ENCODE data around the gene PYGL. TPM values are rescaled to one million over a fixed set of nuclear protein-coding genes. Genes with fewer than 3 reads are reported as not detected.

The PYGL gene
- total and polyA plus RNA-seq, 10 of the 15 experiments (the other 5 are each of a cell fraction or from before 2014, with no cell fraction given), result 0.05 to 1.4 (median 0.79) TPM

DNA sequence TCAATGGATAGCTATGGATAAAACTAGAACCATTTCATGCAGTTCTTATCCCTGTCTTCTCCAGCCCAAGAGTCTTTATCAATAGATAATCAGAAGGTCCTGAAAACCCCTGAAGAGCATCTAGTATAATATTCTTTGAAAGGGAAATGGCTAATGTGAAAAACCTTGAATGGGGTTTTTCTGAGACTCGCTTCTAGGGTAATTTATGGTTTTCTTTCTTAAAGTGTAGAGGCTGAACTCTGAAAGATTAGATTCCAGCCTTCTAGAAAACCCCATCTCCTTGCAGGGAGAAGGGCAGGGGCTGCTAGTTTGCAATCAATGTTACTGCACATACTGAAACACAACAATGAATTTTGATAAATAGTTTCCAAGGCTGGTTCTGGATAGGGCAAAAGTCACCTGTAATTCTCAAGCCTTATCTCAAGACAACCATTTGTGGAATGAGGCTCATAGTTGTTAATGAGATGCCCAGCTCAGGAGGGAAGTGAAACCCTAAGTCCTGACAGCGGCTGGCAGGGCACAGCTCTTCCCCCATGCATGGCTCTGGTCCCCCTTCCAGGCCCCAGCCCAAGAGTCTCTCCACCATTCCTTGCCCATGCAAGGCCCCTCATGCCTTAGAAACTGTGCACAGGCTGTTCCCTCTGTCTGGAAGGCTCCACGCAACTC is 33.7 kb upstream of the PYGL start:
- BruUV-seq (replicated peaks), result no TSS peak
- in situ Hi-C loops (cut with MboI), result no loop called here
- RAD21 ChIA-PET (ENCODE audit: unreplicated experiment), result no interaction called here
- Histone ChIP-seq H4K20me1 (ENCODE audit: control insufficient read depth, insufficient read depth) (no peaks in the 10 kb centered on the region), H2AFZ (ENCODE audit: control insufficient read depth, low read depth, low read length) (no peak overlapping the region), H3K4me3 (no peak overlapping the region), H3K79me2 (ENCODE audit: control insufficient read depth, insufficient read depth, low read length) (no peaks in the 10 kb centered on the region), H3K9me3 (replicated peaks; ENCODE audit: control insufficient read depth, insufficient read depth, low read length) (no peaks in the 10 kb centered on the region), H3K9ac (ENCODE audit: control insufficient read depth, insufficient read depth, low read length) (no peak overlapping the region), H3K4me1 (ENCODE audit: control insufficient read depth, insufficient read depth, low read length) (peaks cover 23% of the 10 kb centered on the region), H3K27me3 (replicated peaks in 1 of 2; ENCODE audit: control insufficient read depth in 2 of 2, insufficient read depth in 2 of 2, low read length in 1 of 2) (peaks cover 0 to under 1% of the 10 kb centered on the region in 2 experiments; a peak in 2 of 4 replicates), H3K27ac (ENCODE audit: control insufficient read depth, insufficient read depth) (no peak overlapping the region), H3K36me3 (ENCODE audit: control insufficient read depth in 2 of 2, insufficient read depth in 2 of 2, low read length in 1 of 2) (no peaks in the 10 kb centered on the region), H3K4me2 (ENCODE audit: control insufficient read depth, insufficient read depth) (peak overlapping the region; percentile 20; the same call in 1 of the 2 replicates)
- ATAC-seq (peak; percentile 87), FAIRE-seq (no peak), DNase-seq (ENCODE audit: low read depth, low spot score) (peak; percentile 16)
- intact Hi-C loops (cut with micrococcal nuclease; ENCODE audit: unreplicated experiment), result no loop called here
- SMC1A ChIA-PET (ENCODE audit: uncharacterized antibody, unreplicated experiment), result interaction anchor here (1.6 kb wide), 1 partner anchor 118 kb away, joined by 4 read pairs; no protein-coding TSS in a partner anchor
- WGBS (ENCODE audit: insufficient coverage, insufficient replicate concordance, low lambda C conversion rate, missing lambda C conversion rate), result 35% methylated on average over 3 of the region's 3 CpGs
- CTCF ChIA-PET, result interaction anchor here (1.1 kb wide), 1 partner anchor 10 kb away, joined by 3 read pairs; no protein-coding TSS in a partner anchor
- TF ChIP-seq, protein P1, sequence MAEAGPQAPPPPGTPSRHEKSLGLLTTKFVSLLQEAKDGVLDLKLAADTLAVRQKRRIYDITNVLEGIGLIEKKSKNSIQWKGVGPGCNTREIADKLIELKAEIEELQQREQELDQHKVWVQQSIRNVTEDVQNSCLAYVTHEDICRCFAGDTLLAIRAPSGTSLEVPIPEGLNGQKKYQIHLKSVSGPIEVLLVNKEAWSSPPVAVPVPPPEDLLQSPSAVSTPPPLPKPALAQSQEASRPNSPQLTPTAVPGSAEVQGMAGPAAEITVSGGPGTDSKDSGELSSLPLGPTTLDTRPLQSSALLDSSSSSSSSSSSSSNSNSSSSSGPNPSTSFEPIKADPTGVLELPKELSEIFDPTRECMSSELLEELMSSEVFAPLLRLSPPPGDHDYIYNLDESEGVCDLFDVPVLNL (IDR thresholded peaks at IDR 0.05; ENCODE audit: low read depth, low read length), result no peak
- peak; percentile 88 for TF ChIP-seq SPI1 (IDR thresholded peaks at IDR 0.05; ENCODE audit: borderline replicate concordance, insufficient read depth, low read depth, low read length)
- POLR2A ChIA-PET, result no interaction called here

DNA sequence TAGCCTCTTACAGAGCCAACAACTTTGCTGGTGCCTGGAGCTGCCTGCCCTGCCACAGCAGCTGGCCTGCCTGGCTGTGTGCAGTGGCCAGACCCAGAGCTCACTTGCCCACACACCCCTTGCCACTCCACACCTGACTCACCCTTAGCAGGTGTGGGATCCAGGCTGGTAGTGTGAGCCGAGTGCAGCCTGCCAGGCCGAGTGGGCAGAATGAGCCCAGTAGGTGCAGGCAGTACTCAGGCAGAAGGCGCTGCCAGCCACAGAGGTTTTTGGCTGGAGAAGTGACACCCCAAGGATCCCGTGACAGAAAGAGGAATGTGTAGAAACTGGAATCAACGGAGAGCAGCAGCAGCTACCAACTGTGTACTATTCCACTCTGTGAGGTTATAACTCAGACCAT is 29.8 kb upstream of the PYGL start:
- intact Hi-C loops (cut with micrococcal nuclease; ENCODE audit: unreplicated experiment), result no loop called here
- H3K9ac ChIP-seq (ENCODE audit: control insufficient read depth, insufficient read depth, low read length), result no peak overlapping the region
- FAIRE-seq (no peak), DNase-seq (ENCODE audit: low read depth, low spot score) (no peak), ATAC-seq (no peak)
- H3K9me3 ChIP-seq (replicated peaks; ENCODE audit: control insufficient read depth, insufficient read depth, low read length), result no peaks in the 10 kb centered on the region
- peaks cover 0 to 2% of the 10 kb centered on the region in 2 experiments; a peak in 2 of 4 replicates for H3K27me3 ChIP-seq (replicated peaks in 1 of 2; ENCODE audit: control insufficient read depth in 2 of 2, insufficient read depth in 2 of 2, low read length in 1 of 2)
- H3K27ac ChIP-seq (ENCODE audit: control insufficient read depth, insufficient read depth), result no peak overlapping the region
- no peaks in the 10 kb centered on the region for H4K20me1 ChIP-seq (ENCODE audit: control insufficient read depth, insufficient read depth)
- SMC1A ChIA-PET (ENCODE audit: uncharacterized antibody, unreplicated experiment), result interaction anchor here (1.3 to 1.7 kb wide), 2 partner anchors 12 to 25 kb away, joined by 3 read pairs; no protein-coding TSS in a partner anchor
- no peak overlapping the region for H2AFZ ChIP-seq (ENCODE audit: control insufficient read depth, low read depth, low read length)
- in situ Hi-C loops (cut with MboI), result no loop called here
- H3K79me2 ChIP-seq (ENCODE audit: control insufficient read depth, insufficient read depth, low read length), result no peaks in the 10 kb centered on the region
- peaks cover 18% of the 10 kb centered on the region for H3K4me1 ChIP-seq (ENCODE audit: control insufficient read depth, insufficient read depth, low read length)
- no peaks in the 10 kb centered on the region for H3K36me3 ChIP-seq (ENCODE audit: control insufficient read depth in 2 of 2, insufficient read depth in 2 of 2, low read length in 1 of 2)
- RAD21 ChIA-PET (ENCODE audit: unreplicated experiment), result no interaction called here
- no peak overlapping the region for H3K4me2 ChIP-seq (ENCODE audit: control insufficient read depth, insufficient read depth)
- 32% methylated on average over 5 of the region's 5 CpGs for WGBS (ENCODE audit: insufficient coverage, insufficient replicate concordance, low lambda C conversion rate, missing lambda C conversion rate)
- CTCF ChIA-PET, result no interaction called here
- POLR2A ChIA-PET, result no interaction called here
- H3K4me3 ChIP-seq, result no peak overlapping the region
- no TSS peak for BruUV-seq (replicated peaks)
- TF ChIP-seq MYB (IDR thresholded peaks at IDR 0.05; ENCODE audit: borderline replicate concordance, low read depth, low read length) (no peak), HDAC2 (IDR thresholded peaks at IDR 0.05) (no peak), PML (IDR thresholded peaks at IDR 0.05; ENCODE audit: low read length) (no peak), WRNIP1 (IDR thresholded peaks at IDR 0.05; ENCODE audit: borderline replicate concordance, low read depth, low read length) (no peak), NFYB (IDR thresholded peaks at IDR 0.05; ENCODE audit: insufficient read depth, low read depth, low read length) (no peak), STAT1 (conservative IDR thresholded peaks at IDR 0.05) (no peak), STAT3 (IDR thresholded peaks at IDR 0.05; ENCODE audit: low read depth, low read length) (no peak), SRF (IDR thresholded peaks at IDR 0.05; ENCODE audit: low read depth in 2 of 2, low read length in 2 of 2) (no peak), ZNF24 (IDR thresholded peaks at IDR 0.05) (no peak)
- TF ChIP-seq, protein P2, sequence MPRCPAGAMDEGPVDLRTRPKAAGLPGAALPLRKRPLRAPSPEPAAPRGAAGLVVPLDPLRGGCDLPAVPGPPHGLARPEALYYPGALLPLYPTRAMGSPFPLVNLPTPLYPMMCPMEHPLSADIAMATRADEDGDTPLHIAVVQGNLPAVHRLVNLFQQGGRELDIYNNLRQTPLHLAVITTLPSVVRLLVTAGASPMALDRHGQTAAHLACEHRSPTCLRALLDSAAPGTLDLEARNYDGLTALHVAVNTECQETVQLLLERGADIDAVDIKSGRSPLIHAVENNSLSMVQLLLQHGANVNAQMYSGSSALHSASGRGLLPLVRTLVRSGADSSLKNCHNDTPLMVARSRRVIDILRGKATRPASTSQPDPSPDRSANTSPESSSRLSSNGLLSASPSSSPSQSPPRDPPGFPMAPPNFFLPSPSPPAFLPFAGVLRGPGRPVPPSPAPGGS (IDR thresholded peaks at IDR 0.05; ENCODE audit: borderline replicate concordance, insufficient read depth, low read depth, low read length, poor library complexity, severe bottlenecking), result no peak
- TF ChIP-seq, protein P3, sequence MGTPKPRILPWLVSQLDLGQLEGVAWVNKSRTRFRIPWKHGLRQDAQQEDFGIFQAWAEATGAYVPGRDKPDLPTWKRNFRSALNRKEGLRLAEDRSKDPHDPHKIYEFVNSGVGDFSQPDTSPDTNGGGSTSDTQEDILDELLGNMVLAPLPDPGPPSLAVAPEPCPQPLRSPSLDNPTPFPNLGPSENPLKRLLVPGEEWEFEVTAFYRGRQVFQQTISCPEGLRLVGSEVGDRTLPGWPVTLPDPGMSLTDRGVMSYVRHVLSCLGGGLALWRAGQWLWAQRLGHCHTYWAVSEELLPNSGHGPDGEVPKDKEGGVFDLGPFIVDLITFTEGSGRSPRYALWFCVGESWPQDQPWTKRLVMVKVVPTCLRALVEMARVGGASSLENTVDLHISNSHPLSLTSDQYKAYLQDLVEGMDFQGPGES (IDR thresholded peaks at IDR 0.05), result no peak
